Muscle of back (tissue), 11 donors: ENCODE results near the gene OR10P1. TPM values are rescaled to one million over a fixed set of nuclear protein-coding genes. Genes with fewer than 3 reads are reported as not detected.

Experiments
- DNase-seq, 3 donors: peaks; one replicate each; pipeline versions ENCODE4 v3.0.0 to v3.0.0-alpha.2; 2013
- polyA plus RNA-seq, 10 donors: library from polyadenylated mRNA; unstranded; fragments of 120-200 nt; gene quantifications; one replicate each; pipeline ENCODE4 v1.2.1, GENCODE V29; 2013; ENCODE audit not compliant: insufficient read length in 10 of 10

OR10P1 gene
- polyA plus RNA-seq, 10 donors, result not detected

GRCh38 chr12:55651299-55651683 is 14.6 kb downstream of the OR10P1 start:
- DNase-seq, result no peak

- DNase-seq, result no peak
Observed at GRCh38 chr12:55652352-55652751, 15.7 kb downstream of the OR10P1 start.

- no peak for DNase-seq
Observed at GRCh38 chr12:55653031-55653430, 16.3 kb downstream of the OR10P1 start.

GRCh38 chr12:55654511-55655214 is 18.0 kb downstream of the OR10P1 start:
- peak in 2 of 3 donors; percentile 29 to 64 for DNase-seq

GRCh38 chr12:55657212-55657611 is 20.5 kb downstream of the OR10P1 start:
- DNase-seq, result no peak

GRCh38 chr12:55658212-55658611 is 21.5 kb downstream of the OR10P1 start:
- DNase-seq, result no peak

GRCh38 chr12:55658635-55659391 is 22.1 kb downstream of the OR10P1 start:
- no peak for DNase-seq

GRCh38 chr12:55659486-55660385 is 23.0 kb downstream of the OR10P1 start:
- DNase-seq, result no peak

- no peak for DNase-seq
Observed at GRCh38 chr12:55663391-55663790, 26.7 kb downstream of the OR10P1 start.

GRCh38 chr12:55664826-55665225 is 28.1 kb downstream of the OR10P1 start:
- DNase-seq, result no peak

GRCh38 chr12:55666508-55666907 is 29.8 kb downstream of the OR10P1 start:
- no peak for DNase-seq

GRCh38 chr12:55670276-55670675 is 33.6 kb downstream of the OR10P1 start:
- no peak for DNase-seq

GRCh38 chr12:55671746-55672145 is 35.1 kb downstream of the OR10P1 start:
- DNase-seq, result no peak

GRCh38 chr12:55673638-55674037 is 36.9 kb downstream of the OR10P1 start:
- DNase-seq, result no peak

GRCh38 chr12:55675666-55676065 is 39.0 kb downstream of the OR10P1 start:
- no peak for DNase-seq

GRCh38 chr12:55676707-55677106 is 40.0 kb downstream of the OR10P1 start:
- peak in 1 of 3 donors; percentile 19 for DNase-seq

- no peak for DNase-seq
Observed at GRCh38 chr12:55679691-55680090, 43.0 kb downstream of the OR10P1 start.

GRCh38 chr12:55681142-55682077 is 44.7 kb downstream of the OR10P1 start:
- DNase-seq, result peak; percentile 59 to 67 (median 62)

- no peak for DNase-seq
Observed at GRCh38 chr12:55682087-55682796, 45.5 kb downstream of the OR10P1 start.

- DNase-seq, result no peak
Observed at GRCh38 chr12:55683676-55684075, 47.0 kb downstream of the OR10P1 start.
